Gastroesophageal sphincter (tissue), 4 donors: ENCODE data around the gene ZFYVE28. TPM values are rescaled to one million over a fixed set of nuclear protein-coding genes. Genes with fewer than 3 reads are reported as not detected.

Experiments used
- ATAC-seq: fragments of 150-250 bp; one replicate; pipeline ENCODE4 v1.9.1; 2016; ENCODE audit warnings: mild to moderate bottlenecking, moderate library complexity
- H3K27ac ChIP-seq, 4 donors: fragments of 200-600 bp; sonication (generic) in 3 of 4; 1 replicate in 3 of 4; 2 replicates in 1 of 4; pipeline ENCODE4 v1.5.1; 2016 to 2019
- H3K27me3 ChIP-seq: fragments of 200-600 bp; sonication (generic); one replicate; pipeline ENCODE4 v1.5.1; 2019
- H3K36me3 ChIP-seq, 2 donors: fragments of 200-600 bp; sonication (generic); one replicate each; pipeline ENCODE4 v1.5.1; 2019; ENCODE audit warnings: control low read depth in 1 of 2
- H3K4me1 ChIP-seq, 3 donors: fragments of 200-600 bp; sonication (generic); 1 replicate in 2 of 3; 2 replicates in 1 of 3; pipeline ENCODE4 v1.5.1; 2016 to 2019; ENCODE audit warnings: control low read depth in 2 of 3
- H3K4me3 ChIP-seq, 2 donors: fragments of 200-600 bp; sonication (generic); one replicate each; pipeline ENCODE4 v1.5.1; 2019; ENCODE audit warnings: mild to moderate bottlenecking in 1 of 2, moderate library complexity in 1 of 2
- H3K9me3 ChIP-seq, 3 donors: fragments of 200-600 bp; sonication (generic); one replicate each; pipeline ENCODE4 v1.5.1; 2017 to 2019; ENCODE audit warnings: control low read depth in 2 of 3
- EP300 ChIP-seq: sonication (generic); formaldehyde crosslinking; IDR thresholded peaks from one replicate; pipeline ENCODE4 v1.6.1; 2017; ENCODE audit warnings: antibody characterized with exemption, mild to moderate bottlenecking
- POLR2A ChIP-seq, 2 donors: fragments of 450-650 bp; IDR thresholded peaks; one replicate each; pipeline ENCODE4 v1.6.1; 2017; ENCODE audit warnings: antibody characterized with exemption in 2 of 2, mild to moderate bottlenecking in 2 of 2, moderate library complexity in 1 of 2
- POLR2AphosphoS5 ChIP-seq: sonication (generic); formaldehyde crosslinking; IDR thresholded peaks from one replicate; pipeline ENCODE4 v1.6.1; 2017; ENCODE audit warnings: antibody characterized with exemption
- WGBS, 2 donors: methylation state at CpG; one replicate each; pipeline ENCODE4 v1.1.5; 2018; ENCODE audit warnings: low coverage in 1 of 2; 5-methylcytosine and 5-hydroxymethylcytosine counted together
- total RNA-seq, 4 donors: library from RNA; depleted of rRNA; stranded (reverse); fragments of >200 nt; gene quantifications; one replicate each; pipeline ENCODE4 v1.1.0, GENCODE V29; 2016
- TF ChIP-seq, protein P1 (sequence below), 4 experiments: fragments of 200-600 bp in 2 of 4; fragments of 450-650 bp in 2 of 4; sonication (generic) in 1 of 4; IDR thresholded peaks; one replicate each; pipeline ENCODE4 v1.5.1; 2017 to 2019; ENCODE audit warnings: antibody characterized with exemption in 4 of 4, mild to moderate bottlenecking in 2 of 4, moderate library complexity in 2 of 4

Gene ZFYVE28
- total RNA-seq, 4 donors from 2014 or later = 4.4 to 12.0 (median 8.2) TPM

DNA sequence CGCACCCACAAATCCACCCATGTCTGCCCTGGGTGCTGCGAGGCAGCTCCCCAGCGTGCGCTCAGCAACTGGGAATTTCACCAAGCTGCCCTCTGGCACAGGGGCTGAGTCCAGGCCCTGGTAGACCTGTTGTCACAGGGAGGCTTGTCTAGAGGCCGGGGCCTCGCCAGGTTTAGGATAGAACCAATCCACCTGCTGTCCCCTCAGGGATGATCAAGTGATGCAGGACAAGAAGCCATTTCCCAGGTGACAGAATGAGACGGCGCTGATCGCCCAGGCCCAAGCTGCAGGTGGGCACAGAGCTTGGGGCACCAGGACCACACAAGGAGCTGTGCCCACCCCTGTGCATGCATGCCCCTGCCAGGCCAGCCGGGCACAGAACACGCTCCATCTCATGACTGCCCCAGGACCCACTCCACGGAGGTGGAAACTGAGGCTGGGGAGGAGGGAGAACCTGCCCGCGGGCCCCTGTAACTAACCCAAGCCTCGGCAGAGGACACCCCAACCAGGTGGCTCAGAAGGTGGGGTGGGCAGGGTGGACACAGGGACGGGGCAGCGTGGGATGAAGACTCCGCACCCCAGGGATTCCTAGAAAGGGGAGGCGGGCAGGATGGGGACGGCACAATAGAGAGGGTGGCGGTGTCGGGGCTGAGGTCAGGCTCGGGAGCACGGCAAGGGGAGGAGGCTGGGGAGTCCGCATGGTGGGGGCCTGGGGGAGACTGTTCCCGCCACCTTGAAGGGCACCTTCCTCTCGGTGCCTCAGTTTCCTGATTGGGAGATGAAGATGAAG lies 78.0 kb downstream of the ZFYVE28 start:
- peaks cover 0 to 44% of the 10 kb centered on the region in 2 donors for H3K36me3 ChIP-seq
- 90% methylated on average over 9 of the region's 27 CpGs; no CpG with 5 or more reads in 1 of the 2 donors for WGBS, 2 donors
- no peak overlapping the region for H3K27ac ChIP-seq
- no peaks in the 10 kb centered on the region for H3K27me3 ChIP-seq
- no peaks in the 10 kb centered on the region for H3K4me1 ChIP-seq
- peaks cover 0 to 3% (median 0%) of the 10 kb centered on the region in 3 donors for H3K9me3 ChIP-seq
- no peak for ATAC-seq
- no peak overlapping the region for H3K4me3 ChIP-seq
- TF ChIP-seq POLR2A (IDR thresholded peaks at IDR 0.05) = no peak
- TF ChIP-seq EP300 = no peak
- TF ChIP-seq, protein P1, sequence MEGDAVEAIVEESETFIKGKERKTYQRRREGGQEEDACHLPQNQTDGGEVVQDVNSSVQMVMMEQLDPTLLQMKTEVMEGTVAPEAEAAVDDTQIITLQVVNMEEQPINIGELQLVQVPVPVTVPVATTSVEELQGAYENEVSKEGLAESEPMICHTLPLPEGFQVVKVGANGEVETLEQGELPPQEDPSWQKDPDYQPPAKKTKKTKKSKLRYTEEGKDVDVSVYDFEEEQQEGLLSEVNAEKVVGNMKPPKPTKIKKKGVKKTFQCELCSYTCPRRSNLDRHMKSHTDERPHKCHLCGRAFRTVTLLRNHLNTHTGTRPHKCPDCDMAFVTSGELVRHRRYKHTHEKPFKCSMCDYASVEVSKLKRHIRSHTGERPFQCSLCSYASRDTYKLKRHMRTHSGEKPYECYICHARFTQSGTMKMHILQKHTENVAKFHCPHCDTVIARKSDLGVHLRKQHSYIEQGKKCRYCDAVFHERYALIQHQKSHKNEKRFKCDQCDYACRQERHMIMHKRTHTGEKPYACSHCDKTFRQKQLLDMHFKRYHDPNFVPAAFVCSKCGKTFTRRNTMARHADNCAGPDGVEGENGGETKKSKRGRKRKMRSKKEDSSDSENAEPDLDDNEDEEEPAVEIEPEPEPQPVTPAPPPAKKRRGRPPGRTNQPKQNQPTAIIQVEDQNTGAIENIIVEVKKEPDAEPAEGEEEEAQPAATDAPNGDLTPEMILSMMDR (IDR thresholded peaks at IDR 0.05) = no peak
- no peak for TF ChIP-seq POLR2AphosphoS5

GRCh38 chr4:2339458-2340271 lies 78.8 kb downstream of the ZFYVE28 start:
- Histone ChIP-seq H3K27ac (no peak overlapping the region), H3K4me3 (no peak overlapping the region), H3K36me3 (peaks cover 0 to 48% of the 10 kb centered on the region in 2 donors), H3K27me3 (no peaks in the 10 kb centered on the region), H3K9me3 (no peaks in the 10 kb centered on the region), H3K4me1 (no peaks in the 10 kb centered on the region)
- TF ChIP-seq, protein P1 (IDR thresholded peaks at IDR 0.05) = no peak
- TF ChIP-seq EP300 (no peak), POLR2AphosphoS5 (no peak), POLR2A (IDR thresholded peaks at IDR 0.05) (no peak)
- WGBS, 2 donors = 62% methylated on average over 5 of the region's 39 CpGs; no CpG with 5 or more reads in 1 of the 2 donors
- ATAC-seq = no peak

DNA sequence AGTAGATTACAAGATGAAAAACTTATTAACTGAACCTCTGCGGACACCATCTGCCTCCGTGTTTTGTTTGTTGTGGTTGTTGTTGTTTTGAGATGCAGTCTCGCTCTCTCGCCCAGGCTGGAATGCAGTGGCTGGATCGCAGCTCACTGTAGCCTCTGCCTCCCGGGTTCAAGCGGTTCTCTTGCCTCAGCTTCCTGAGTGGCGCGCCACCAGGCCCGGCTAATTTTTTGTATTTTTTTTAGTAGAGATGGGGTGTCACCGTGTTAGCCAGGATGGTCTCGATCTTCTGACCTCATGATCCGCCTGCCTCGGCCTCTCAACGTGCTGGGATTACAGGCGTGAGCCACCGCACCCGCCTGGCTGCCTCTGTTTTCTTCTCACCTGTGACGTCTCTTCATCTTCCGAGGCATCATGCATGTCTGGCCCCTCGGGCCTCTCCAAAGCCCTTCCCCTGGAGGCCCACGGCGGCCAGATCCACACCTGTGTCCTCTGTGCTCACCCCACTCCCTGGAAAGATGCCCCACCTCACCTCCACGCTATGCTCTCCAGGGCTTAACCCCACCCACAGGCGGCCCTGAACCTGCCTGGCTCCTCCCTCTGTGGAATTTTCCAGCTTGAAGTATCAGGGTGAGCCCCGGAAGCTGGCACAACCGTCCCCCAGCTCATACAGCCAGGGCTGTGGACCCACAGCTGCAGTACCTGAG lies 79.5 kb downstream of the ZFYVE28 start:
- ATAC-seq = no peak
- Histone ChIP-seq H3K9me3 (no peaks in the 10 kb centered on the region), H3K27ac (no peak overlapping the region), H3K4me3 (no peak overlapping the region), H3K27me3 (no peaks in the 10 kb centered on the region), H3K36me3 (peaks cover 0 to 48% of the 10 kb centered on the region in 2 donors), H3K4me1 (no peaks in the 10 kb centered on the region)
- 89 to 97% methylated on average over 19 to 23 of the region's 27 CpGs for WGBS, 2 donors
- TF ChIP-seq, protein P1 (IDR thresholded peaks at IDR 0.05) = no peak

DNA sequence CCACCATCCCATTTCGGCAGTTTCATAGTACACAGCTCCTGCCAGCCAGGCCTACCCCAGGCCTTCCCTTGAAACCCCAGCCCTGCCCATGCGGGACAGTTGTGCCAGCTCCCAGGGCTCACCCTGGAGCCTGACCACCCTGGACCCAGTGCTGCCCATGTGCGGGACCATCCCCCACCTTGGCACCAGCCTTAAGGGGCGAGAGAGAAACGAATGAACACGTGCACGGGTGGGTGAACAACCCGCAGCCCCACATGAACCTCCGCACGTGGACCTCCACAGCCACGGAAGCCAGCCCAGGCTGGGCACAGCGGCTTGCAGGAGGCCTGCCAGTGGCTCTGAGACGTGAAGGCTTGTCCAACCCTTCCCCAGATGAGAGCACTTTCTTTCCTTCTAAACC lies 80.5 kb downstream of the ZFYVE28 start:
- Histone ChIP-seq H3K4me1 (no peaks in the 10 kb centered on the region), H3K4me3 (no peak overlapping the region), H3K27ac (no peak overlapping the region), H3K9me3 (no peaks in the 10 kb centered on the region), H3K36me3 (peaks cover 0 to 52% of the 10 kb centered on the region in 2 donors), H3K27me3 (no peaks in the 10 kb centered on the region)
- ATAC-seq = no peak
- TF ChIP-seq, protein P1 (IDR thresholded peaks at IDR 0.05) = no peak
- TF ChIP-seq POLR2A (IDR thresholded peaks at IDR 0.05) (no peak), POLR2AphosphoS5 (no peak), EP300 (no peak)
- 100% methylated on average over 2 of the region's 13 CpGs; no CpG with 5 or more reads in 1 of the 2 donors for WGBS, 2 donors
